ENCODE results near the gene FREY1.

DNA sequence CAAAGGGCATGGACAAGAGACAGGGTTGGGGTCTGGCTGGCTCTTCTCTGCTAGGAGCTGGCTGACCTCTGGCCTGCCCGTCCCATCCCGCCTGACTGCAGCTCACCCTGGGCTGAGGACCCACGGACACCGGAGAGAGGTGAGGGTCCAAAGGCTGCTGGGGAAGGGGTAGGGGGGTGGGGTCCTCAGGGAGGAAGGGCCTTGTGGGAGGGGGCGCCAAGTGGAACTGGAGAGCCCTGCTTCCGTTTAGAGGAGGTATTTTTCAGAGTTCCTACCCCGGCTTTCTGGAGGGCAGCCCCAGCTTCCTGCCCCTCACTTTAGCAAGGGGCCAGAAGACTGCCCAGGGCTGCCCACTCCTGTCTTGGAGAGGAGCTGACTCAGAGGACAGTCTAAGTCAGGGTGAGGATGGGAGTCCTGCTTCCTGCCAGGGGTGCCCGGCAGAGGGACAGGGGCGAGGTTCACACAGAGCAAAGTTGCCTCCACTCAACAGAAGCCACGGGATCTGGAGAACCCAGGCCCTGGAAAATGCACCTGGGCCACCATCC lies 22.5 kb upstream of the FREY1 start:
- TF ChIP-seq POLR2A (IDR thresholded peaks at IDR 0.05; ENCODE audit: low read depth, low read length) (no peak), CTCF (IDR thresholded peaks at IDR 0.05; ENCODE audit: extremely low read depth in 1 of 2, insufficient read depth in 1 of 2, low read depth in 1 of 2, low read length in 2 of 2) (no peak), POLR2AphosphoS5 (IDR thresholded peaks at IDR 0.05; ENCODE audit: insufficient read depth, low read depth, low read length) (no peak), GATA2 (IDR thresholded peaks at IDR 0.05; ENCODE audit: insufficient read depth, insufficient read length, low read depth, low read length) (no peak), EZH2 (IDR thresholded peaks at IDR 0.05; ENCODE audit: borderline replicate concordance, low read depth, low read length, severe bottlenecking) (no peak), JUN (IDR thresholded peaks at IDR 0.05; ENCODE audit: borderline replicate concordance, insufficient read depth, insufficient read length, low read depth) (no peak), MYC (IDR thresholded peaks at IDR 0.05; ENCODE audit: low read depth, low read length) (no peak)
